Ammon's horn (tissue), 1 donor: ENCODE measurements around the gene LMNA.

Experiments
- DNase-seq: peaks from one replicate; pipeline ENCODE4 v3.0.0-alpha.2; 2016; ENCODE audit warnings: low spot score

The LMNA gene

GRCh38 chr1:156082309-156083091, 32.0 kb upstream of the LMNA start, which contains the start of gene MEX3A:
Gene MEX3A (minus strand): TSS chr1:156082465. CDS start chr1:156081998, 467 bp downstream.
- DNase-seq = peak; percentile 67

GRCh38 chr1:156083800-156084790, 30.4 kb upstream of the LMNA start:
- no peak for DNase-seq

GRCh38 chr1:156086256-156086662, 28.3 kb upstream of the LMNA start:
- DNase-seq = no peak

GRCh38 chr1:156089704-156090103, 24.8 kb upstream of the LMNA start:
- no peak for DNase-seq

GRCh38 chr1:156090138-156090839, 24.2 kb upstream of the LMNA start:
- DNase-seq = peak; percentile 48

- DNase-seq = peak; percentile 87
Measured at GRCh38 chr1:156090840-156091188, 23.7 kb upstream of the LMNA start.

- DNase-seq = no peak
Measured at GRCh38 chr1:156091610-156092009, 22.9 kb upstream of the LMNA start.

GRCh38 chr1:156095906-156096508, 18.5 kb upstream of the LMNA start:
- no peak for DNase-seq

- DNase-seq = peak; percentile 93
Measured at GRCh38 chr1:156096640-156097391, 17.7 kb upstream of the LMNA start.

GRCh38 chr1:156097499-156098178, 16.9 kb upstream of the LMNA start:
- DNase-seq = no peak

GRCh38 chr1:156098784-156099183, 15.7 kb upstream of the LMNA start:
- no peak for DNase-seq

GRCh38 chr1:156099282-156099681, 15.2 kb upstream of the LMNA start:
- no peak for DNase-seq

- no peak for DNase-seq
Measured at GRCh38 chr1:156100205-156100995, 14.1 kb upstream of the LMNA start.

GRCh38 chr1:156101880-156102279, 12.6 kb upstream of the LMNA start:
- DNase-seq = no peak

GRCh38 chr1:156102633-156103511, 11.6 kb upstream of the LMNA start:
- no peak for DNase-seq

- DNase-seq = no peak
Measured at GRCh38 chr1:156103521-156103947, 11.0 kb upstream of the LMNA start.

GRCh38 chr1:156104065-156104810, 10.3 kb upstream of the LMNA start:
- peak; percentile 43 for DNase-seq
